ENCODE results near the gene ATAT1. TPM values are rescaled to one million over a fixed set of nuclear protein-coding genes. Genes with fewer than 3 reads are reported as not detected.

ATAT1 gene
- total RNA-seq, 1 experiment from 2014 or later, result 29.4 TPM

DNA sequence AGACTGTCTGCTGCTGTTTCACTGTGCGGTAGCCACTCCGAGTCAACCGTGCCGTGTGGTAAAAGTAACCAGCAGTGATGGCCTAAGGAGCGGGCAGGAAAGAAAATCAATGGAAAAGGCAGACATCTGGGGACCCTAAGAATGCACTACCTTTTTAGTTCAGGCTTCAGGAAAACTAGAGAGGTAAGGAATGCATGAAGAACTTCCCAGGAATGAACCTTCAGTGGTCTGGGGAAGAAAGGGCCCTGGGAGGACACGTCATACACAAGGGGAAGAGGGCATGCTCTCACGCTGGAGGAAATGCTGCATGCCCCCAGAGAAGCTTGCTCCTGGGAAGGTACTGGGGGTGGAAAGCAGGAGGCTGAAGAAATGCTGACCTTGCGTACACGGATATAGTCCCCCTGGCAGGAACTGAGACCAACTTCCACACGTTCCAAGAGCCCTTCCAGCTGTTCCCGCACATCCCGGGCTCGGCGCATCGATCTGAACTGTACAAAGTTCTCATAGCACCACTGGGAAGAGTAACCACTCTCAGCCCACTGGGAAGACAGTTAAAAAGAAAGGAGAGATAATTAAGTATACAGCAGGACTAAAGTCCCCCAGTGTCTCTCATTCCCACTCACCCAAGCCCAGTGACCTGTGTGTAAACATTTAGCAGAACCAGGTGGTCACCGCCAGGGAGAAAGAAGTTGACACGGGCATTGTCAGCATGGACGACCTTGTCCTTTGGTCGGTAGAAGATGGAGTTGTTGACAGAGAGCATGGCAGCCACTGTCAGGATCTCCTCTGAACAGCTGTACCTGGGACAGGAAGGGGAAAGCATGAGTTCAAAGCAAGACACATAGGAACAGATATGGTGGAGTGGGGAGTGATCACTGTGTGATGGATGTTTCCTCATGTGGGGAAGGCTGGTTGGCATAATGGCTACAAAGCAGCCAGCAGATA is 28.4 kb downstream of the ATAT1 start:
- Histone ChIP-seq H3K4me2 (no peak overlapping the region), H3K36me3 (ENCODE audit: low read depth) (peaks cover 18% of the 10 kb centered on the region), H4K20me1 (ENCODE audit: insufficient read depth) (no peaks in the 10 kb centered on the region), H3K9me2 (ENCODE audit: insufficient read depth) (no peaks in the 10 kb centered on the region), H2AFZ (no peak overlapping the region), H3K79me2 (ENCODE audit: low read depth) (no peaks in the 10 kb centered on the region), H3K4me1 (replicated peaks; ENCODE audit: insufficient read depth) (no peaks in the 10 kb centered on the region), H3K4me3 (no peak overlapping the region), H3K27ac (no peak overlapping the region), H3F3A (ENCODE audit: insufficient read depth, low read depth) (peaks cover 24% of the 10 kb centered on the region; the same call in 1 of the 2 replicates), H3K9me3 (ENCODE audit: insufficient read depth, low read depth) (no peaks in the 10 kb centered on the region), H3K27me3 (ENCODE audit: insufficient read depth, low read depth) (no peaks in the 10 kb centered on the region)
- no peak for DNase-seq
- intact Hi-C loops (cut with micrococcal nuclease; ENCODE audit: unreplicated experiment), result no loop called here
- POLR2A ChIA-PET (ENCODE audit: unreplicated experiment), result no interaction called here
- CTCF ChIA-PET, result no interaction called here
- TF ChIP-seq, protein P1, sequence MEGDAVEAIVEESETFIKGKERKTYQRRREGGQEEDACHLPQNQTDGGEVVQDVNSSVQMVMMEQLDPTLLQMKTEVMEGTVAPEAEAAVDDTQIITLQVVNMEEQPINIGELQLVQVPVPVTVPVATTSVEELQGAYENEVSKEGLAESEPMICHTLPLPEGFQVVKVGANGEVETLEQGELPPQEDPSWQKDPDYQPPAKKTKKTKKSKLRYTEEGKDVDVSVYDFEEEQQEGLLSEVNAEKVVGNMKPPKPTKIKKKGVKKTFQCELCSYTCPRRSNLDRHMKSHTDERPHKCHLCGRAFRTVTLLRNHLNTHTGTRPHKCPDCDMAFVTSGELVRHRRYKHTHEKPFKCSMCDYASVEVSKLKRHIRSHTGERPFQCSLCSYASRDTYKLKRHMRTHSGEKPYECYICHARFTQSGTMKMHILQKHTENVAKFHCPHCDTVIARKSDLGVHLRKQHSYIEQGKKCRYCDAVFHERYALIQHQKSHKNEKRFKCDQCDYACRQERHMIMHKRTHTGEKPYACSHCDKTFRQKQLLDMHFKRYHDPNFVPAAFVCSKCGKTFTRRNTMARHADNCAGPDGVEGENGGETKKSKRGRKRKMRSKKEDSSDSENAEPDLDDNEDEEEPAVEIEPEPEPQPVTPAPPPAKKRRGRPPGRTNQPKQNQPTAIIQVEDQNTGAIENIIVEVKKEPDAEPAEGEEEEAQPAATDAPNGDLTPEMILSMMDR (conservative IDR thresholded peaks at IDR 0.05), result no peak
- no peak for TF ChIP-seq EZH2 (IDR thresholded peaks at IDR 0.05; ENCODE audit: low read depth)
- BruUV-seq (replicated peaks), result no TSS peak

DNA sequence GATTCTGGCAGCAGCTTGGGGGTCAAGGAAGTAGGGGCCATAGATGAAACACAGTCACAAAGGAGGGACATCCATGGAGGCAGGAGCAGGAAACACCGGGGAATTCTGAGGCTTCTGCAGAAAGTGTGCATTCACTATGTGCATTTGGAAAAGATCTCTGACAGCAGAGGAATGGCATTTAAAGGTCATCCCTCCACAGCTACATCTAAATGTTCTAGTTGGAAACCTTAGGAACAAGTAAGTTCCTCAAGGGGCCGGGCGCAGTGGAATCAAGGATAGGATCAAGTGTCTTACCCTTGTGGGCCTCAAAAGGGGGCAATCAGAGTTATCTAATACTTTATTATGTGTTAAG is 29.0 kb downstream of the ATAT1 start:
- H4K20me1 ChIP-seq (ENCODE audit: insufficient read depth), result no peaks in the 10 kb centered on the region
- peaks cover 20% of the 10 kb centered on the region; the same call in 1 of the 2 replicates for H3F3A ChIP-seq (ENCODE audit: insufficient read depth, low read depth)
- no peak overlapping the region for H3K27ac ChIP-seq
- H3K4me2 ChIP-seq, result no peak overlapping the region
- TF ChIP-seq, protein P1 (conservative IDR thresholded peaks at IDR 0.05), result no peak
- BruUV-seq (replicated peaks), result no TSS peak
- no peak overlapping the region for H3K4me3 ChIP-seq
- peaks cover 18% of the 10 kb centered on the region for H3K36me3 ChIP-seq (ENCODE audit: low read depth)
- H3K9me2 ChIP-seq (ENCODE audit: insufficient read depth), result no peaks in the 10 kb centered on the region
- no peaks in the 10 kb centered on the region for H3K27me3 ChIP-seq (ENCODE audit: insufficient read depth, low read depth)
- no peaks in the 10 kb centered on the region for H3K9me3 ChIP-seq (ENCODE audit: insufficient read depth, low read depth)
- CTCF ChIA-PET, result no interaction called here
- POLR2A ChIA-PET (ENCODE audit: unreplicated experiment), result no interaction called here
- intact Hi-C loops (cut with micrococcal nuclease; ENCODE audit: unreplicated experiment), result no loop called here
- no peak for DNase-seq
- H3K4me1 ChIP-seq (replicated peaks; ENCODE audit: insufficient read depth), result no peaks in the 10 kb centered on the region
- H2AFZ ChIP-seq, result no peak overlapping the region
- H3K79me2 ChIP-seq (ENCODE audit: low read depth), result no peaks in the 10 kb centered on the region

DNA sequence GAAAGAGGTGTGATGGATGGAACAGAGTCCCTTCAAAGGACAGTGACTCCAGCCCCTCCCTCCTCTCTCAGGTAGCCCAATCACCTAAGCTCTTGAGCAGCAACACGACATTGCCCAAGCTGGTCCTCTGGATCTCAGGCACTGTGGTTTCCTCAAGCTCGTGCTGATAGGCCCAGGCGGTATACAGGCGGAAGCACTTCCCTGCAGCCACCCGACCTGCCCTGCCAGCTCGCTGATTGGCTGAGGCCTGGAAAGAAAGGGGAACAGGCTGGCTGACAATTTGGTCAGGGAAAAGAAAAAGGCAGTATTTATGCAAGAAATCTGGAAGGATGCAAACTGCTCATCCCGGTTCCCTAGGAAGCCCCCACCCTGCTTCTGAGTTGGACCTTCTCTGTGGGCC is 29.8 kb downstream of the ATAT1 start:
- BruUV-seq (replicated peaks), result no TSS peak
- ChIA-PET POLR2A (ENCODE audit: unreplicated experiment) (interaction anchor here (0.6 kb wide), 1 partner anchor 85 kb away, joined by 3 read pairs; the partner anchor contains the start of gene ABCF1), CTCF (interaction anchor here (0.5 kb wide), 1 partner anchor 459 kb away, joined by 4 read pairs; no protein-coding TSS in a partner anchor)
- H3K9me2 ChIP-seq (ENCODE audit: insufficient read depth), result no peaks in the 10 kb centered on the region
- no peaks in the 10 kb centered on the region for H3K79me2 ChIP-seq (ENCODE audit: low read depth)
- intact Hi-C loops (cut with micrococcal nuclease; ENCODE audit: unreplicated experiment), result no loop called here
- no peaks in the 10 kb centered on the region for H3K4me1 ChIP-seq (replicated peaks; ENCODE audit: insufficient read depth)
- H3F3A ChIP-seq (ENCODE audit: insufficient read depth, low read depth), result peaks cover 15% of the 10 kb centered on the region; the same call in 1 of the 2 replicates
- no peaks in the 10 kb centered on the region for H3K27me3 ChIP-seq (ENCODE audit: insufficient read depth, low read depth)
- H3K36me3 ChIP-seq (ENCODE audit: low read depth), result peaks cover 11% of the 10 kb centered on the region
- H4K20me1 ChIP-seq (ENCODE audit: insufficient read depth), result no peaks in the 10 kb centered on the region
- H3K4me3 ChIP-seq, result no peak overlapping the region
- no peak overlapping the region for H2AFZ ChIP-seq
- H3K4me2 ChIP-seq, result no peak overlapping the region
- TF ChIP-seq, protein P1 (conservative IDR thresholded peaks at IDR 0.05), result no peak
- no peak for TF ChIP-seq EZH2 (IDR thresholded peaks at IDR 0.05; ENCODE audit: low read depth)
- no peak overlapping the region for H3K27ac ChIP-seq
- H3K9me3 ChIP-seq (ENCODE audit: insufficient read depth, low read depth), result no peaks in the 10 kb centered on the region
- DNase-seq, result no peak
